GM12878 (cell line): ENCODE data around the gene FEN1. TPM values are rescaled to one million over a fixed set of nuclear protein-coding genes. Genes with fewer than 3 reads are reported as not detected.

Experiments used
- FOXK2 ChIP-seq: fragments of 450-650 bp; IDR thresholded peaks from 2 replicates; pipeline ENCODE4 v1.6.1; 2017; ENCODE audit warnings: mild to moderate bottlenecking, moderate library complexity
- GABPA ChIP-seq: IDR thresholded peaks from 2 replicates; pipeline ENCODE4 v1.6.1; 2014; ENCODE audit warnings: antibody characterized with exemption, low read depth, mild to moderate bottlenecking, inconsistent platforms
- IKZF2 ChIP-seq, 2 experiments: fragments of 450-650 bp; IDR thresholded peaks; 2 replicates each; pipeline ENCODE4 v1.6.1; 2017; ENCODE audit warnings: mild to moderate bottlenecking in 2 of 2, moderate library complexity in 2 of 2
- KLF5 ChIP-seq: fragments of 450-650 bp; IDR thresholded peaks from 2 replicates; pipeline ENCODE4 v1.6.1; 2014; ENCODE audit warnings: mild to moderate bottlenecking; ENCODE audit not compliant: partially characterized antibody
- POU2F2 ChIP-seq: IDR thresholded peaks from 3 replicates; pipeline ENCODE4 v1.6.1; 2011; ENCODE audit warnings: low read depth, mild to moderate bottlenecking, low read length, borderline replicate concordance
- RBBP5 ChIP-seq: fragments of 200-600 bp; sonication (generic); conservative IDR thresholded peaks from 2 replicates; pipeline ENCODE4 v1.6.1; 2016
- SMARCA5 ChIP-seq: fragments of 450-650 bp; IDR thresholded peaks from 2 replicates; pipeline ENCODE4 v1.6.1; 2017; ENCODE audit warnings: mild to moderate bottlenecking
- STAT3 ChIP-seq: IDR thresholded peaks from 2 replicates; pipeline ENCODE4 v1.6.1; 2011; ENCODE audit warnings: low read depth, low read length, improper control_type of control experiment
- TCF12 ChIP-seq: IDR thresholded peaks from 2 replicates; pipeline ENCODE4 v1.6.1; 2011; ENCODE audit warnings: low read depth, mild to moderate bottlenecking, low read length
- polyA plus RNA-seq, 11 experiments: library from polyadenylated mRNA; depleted of rRNA in 4 of 11; unstranded in 6 of 11; stranded (reverse) in 5 of 11; fragments of >200 nt; fragmentation: Nextera tagmentation in 4 of 11; fragmentation: Illumina TruSeq in 1 of 11; extraction: Ambion mirVana in 4 of 11; extraction: Trizol in 1 of 11; gene quantifications; 1 replicate in 1 of 11; 2 replicates in 10 of 11; pipeline versions ENCODE4 v1.2.1 to v1.2.3, GENCODE V29; 2011 to 2016; ENCODE audit warnings: inconsistent platforms in 2 of 11, missing spikeins in 2 of 11, low read depth in 1 of 11
- total RNA-seq, 4 experiments: library from RNA; depleted of rRNA in 3 of 4; stranded (reverse); fragments of >200 nt in 3 of 4; fragmentation: Illumina TruSeq in 1 of 4; extraction: Trizol in 1 of 4; gene quantifications; 2 replicates each; pipeline versions ENCODE4 v1.2.1 to v1.2.3, GENCODE V29; 2013 to 2021
- TF ChIP-seq, protein P1 (sequence below): fragments of 450-650 bp; IDR thresholded peaks from 2 replicates; pipeline ENCODE4 v1.6.1; 2017; ENCODE audit warnings: antibody characterized with exemption, mild to moderate bottlenecking, moderate library complexity
- TF ChIP-seq, protein P2 (sequence below): IDR thresholded peaks from 2 replicates; pipeline ENCODE4 v1.6.1; 2012; ENCODE audit warnings: mild to moderate bottlenecking, low read depth, low read length
- TF ChIP-seq, protein P3 (sequence below): IDR thresholded peaks from 2 replicates; pipeline ENCODE4 v1.6.1; 2012; ENCODE audit warnings: low read depth, low read length, improper control_type of control experiment
- TF ChIP-seq, protein P4 (sequence below): fragments of 450-650 bp; formaldehyde crosslinking; IDR thresholded peaks from 2 replicates; pipeline ENCODE4 v1.4.0; 2020; ENCODE audit warnings: mild to moderate bottlenecking, moderate library complexity
- TF ChIP-seq, protein P5 (sequence below): IDR thresholded peaks from 2 replicates; pipeline ENCODE4 v1.6.1; 2012; ENCODE audit warnings: low read length, inconsistent platforms
- TF ChIP-seq, protein P6 (sequence below): fragments of 450-650 bp; IDR thresholded peaks from 2 replicates; pipeline ENCODE4 v1.6.1; 2016; ENCODE audit warnings: mild to moderate bottlenecking

The FEN1 gene
- total and polyA plus RNA-seq, 10 of the 15 experiments (the other 5 are each of a cell fraction or from before 2014, with no cell fraction given): 54.8 to 282 (median 125) TPM

DNA sequence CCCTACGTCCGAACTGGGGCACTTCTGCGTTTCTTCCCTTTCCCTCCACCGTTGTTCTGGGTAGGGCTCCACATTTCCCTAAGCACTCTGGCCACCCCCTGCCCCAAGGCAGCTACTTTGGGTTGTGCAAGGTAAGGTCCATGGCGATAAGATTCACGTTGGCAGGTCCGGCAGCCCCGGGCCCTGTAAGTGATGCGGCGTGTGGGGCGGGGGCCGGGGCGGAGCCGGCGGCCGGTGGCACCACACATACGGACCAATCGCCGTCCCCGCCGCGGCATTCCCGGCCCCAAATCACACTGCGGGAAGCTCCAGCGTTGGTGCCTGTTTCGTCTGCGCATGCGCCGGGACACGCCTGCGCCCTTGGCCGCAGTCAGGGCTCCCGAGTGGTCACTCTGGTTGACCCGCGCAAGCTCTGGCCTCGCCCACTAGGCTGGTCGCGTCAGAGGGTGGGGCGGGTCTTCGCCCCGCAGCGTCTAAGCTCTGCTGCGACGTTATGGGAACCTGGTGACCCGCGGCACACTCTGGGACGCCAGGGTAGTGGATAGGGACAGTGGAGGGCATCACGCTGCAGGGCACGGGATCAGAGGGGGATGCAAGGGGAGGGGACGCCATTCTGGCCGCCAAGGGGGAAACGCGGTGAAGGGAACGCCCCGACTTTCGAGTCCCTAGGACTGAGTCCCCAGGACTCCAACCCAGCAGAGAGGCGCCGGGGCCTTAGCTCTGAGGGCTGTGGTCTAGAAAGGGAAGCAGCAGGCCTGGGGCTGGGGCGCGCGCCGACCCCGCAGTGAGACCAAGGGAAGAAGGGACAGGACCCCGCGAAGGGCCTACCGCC is 22.5 kb downstream of the FEN1 start (continued):
- TF ChIP-seq, protein P1, sequence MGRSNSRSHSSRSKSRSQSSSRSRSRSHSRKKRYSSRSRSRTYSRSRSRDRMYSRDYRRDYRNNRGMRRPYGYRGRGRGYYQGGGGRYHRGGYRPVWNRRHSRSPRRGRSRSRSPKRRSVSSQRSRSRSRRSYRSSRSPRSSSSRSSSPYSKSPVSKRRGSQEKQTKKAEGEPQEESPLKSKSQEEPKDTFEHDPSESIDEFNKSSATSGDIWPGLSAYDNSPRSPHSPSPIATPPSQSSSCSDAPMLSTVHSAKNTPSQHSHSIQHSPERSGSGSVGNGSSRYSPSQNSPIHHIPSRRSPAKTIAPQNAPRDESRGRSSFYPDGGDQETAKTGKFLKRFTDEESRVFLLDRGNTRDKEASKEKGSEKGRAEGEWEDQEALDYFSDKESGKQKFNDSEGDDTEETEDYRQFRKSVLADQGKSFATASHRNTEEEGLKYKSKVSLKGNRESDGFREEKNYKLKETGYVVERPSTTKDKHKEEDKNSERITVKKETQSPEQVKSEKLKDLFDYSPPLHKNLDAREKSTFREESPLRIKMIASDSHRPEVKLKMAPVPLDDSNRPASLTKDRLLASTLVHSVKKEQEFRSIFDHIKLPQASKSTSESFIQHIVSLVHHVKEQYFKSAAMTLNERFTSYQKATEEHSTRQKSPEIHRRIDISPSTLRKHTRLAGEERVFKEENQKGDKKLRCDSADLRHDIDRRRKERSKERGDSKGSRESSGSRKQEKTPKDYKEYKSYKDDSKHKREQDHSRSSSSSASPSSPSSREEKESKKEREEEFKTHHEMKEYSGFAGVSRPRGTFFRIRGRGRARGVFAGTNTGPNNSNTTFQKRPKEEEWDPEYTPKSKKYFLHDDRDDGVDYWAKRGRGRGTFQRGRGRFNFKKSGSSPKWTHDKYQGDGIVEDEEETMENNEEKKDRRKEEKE: no peak
- no peak for TF ChIP-seq FOXK2
- TF ChIP-seq GABPA: no peak
- TF ChIP-seq, protein P2, sequence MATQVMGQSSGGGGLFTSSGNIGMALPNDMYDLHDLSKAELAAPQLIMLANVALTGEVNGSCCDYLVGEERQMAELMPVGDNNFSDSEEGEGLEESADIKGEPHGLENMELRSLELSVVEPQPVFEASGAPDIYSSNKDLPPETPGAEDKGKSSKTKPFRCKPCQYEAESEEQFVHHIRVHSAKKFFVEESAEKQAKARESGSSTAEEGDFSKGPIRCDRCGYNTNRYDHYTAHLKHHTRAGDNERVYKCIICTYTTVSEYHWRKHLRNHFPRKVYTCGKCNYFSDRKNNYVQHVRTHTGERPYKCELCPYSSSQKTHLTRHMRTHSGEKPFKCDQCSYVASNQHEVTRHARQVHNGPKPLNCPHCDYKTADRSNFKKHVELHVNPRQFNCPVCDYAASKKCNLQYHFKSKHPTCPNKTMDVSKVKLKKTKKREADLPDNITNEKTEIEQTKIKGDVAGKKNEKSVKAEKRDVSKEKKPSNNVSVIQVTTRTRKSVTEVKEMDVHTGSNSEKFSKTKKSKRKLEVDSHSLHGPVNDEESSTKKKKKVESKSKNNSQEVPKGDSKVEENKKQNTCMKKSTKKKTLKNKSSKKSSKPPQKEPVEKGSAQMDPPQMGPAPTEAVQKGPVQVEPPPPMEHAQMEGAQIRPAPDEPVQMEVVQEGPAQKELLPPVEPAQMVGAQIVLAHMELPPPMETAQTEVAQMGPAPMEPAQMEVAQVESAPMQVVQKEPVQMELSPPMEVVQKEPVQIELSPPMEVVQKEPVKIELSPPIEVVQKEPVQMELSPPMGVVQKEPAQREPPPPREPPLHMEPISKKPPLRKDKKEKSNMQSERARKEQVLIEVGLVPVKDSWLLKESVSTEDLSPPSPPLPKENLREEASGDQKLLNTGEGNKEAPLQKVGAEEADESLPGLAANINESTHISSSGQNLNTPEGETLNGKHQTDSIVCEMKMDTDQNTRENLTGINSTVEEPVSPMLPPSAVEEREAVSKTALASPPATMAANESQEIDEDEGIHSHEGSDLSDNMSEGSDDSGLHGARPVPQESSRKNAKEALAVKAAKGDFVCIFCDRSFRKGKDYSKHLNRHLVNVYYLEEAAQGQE: no peak
- no peak for TF ChIP-seq TCF12
- TF ChIP-seq, protein P3, sequence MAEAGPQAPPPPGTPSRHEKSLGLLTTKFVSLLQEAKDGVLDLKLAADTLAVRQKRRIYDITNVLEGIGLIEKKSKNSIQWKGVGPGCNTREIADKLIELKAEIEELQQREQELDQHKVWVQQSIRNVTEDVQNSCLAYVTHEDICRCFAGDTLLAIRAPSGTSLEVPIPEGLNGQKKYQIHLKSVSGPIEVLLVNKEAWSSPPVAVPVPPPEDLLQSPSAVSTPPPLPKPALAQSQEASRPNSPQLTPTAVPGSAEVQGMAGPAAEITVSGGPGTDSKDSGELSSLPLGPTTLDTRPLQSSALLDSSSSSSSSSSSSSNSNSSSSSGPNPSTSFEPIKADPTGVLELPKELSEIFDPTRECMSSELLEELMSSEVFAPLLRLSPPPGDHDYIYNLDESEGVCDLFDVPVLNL: no peak
- TF ChIP-seq SMARCA5: no peak
- TF ChIP-seq RBBP5: no peak
- TF ChIP-seq, protein P4, sequence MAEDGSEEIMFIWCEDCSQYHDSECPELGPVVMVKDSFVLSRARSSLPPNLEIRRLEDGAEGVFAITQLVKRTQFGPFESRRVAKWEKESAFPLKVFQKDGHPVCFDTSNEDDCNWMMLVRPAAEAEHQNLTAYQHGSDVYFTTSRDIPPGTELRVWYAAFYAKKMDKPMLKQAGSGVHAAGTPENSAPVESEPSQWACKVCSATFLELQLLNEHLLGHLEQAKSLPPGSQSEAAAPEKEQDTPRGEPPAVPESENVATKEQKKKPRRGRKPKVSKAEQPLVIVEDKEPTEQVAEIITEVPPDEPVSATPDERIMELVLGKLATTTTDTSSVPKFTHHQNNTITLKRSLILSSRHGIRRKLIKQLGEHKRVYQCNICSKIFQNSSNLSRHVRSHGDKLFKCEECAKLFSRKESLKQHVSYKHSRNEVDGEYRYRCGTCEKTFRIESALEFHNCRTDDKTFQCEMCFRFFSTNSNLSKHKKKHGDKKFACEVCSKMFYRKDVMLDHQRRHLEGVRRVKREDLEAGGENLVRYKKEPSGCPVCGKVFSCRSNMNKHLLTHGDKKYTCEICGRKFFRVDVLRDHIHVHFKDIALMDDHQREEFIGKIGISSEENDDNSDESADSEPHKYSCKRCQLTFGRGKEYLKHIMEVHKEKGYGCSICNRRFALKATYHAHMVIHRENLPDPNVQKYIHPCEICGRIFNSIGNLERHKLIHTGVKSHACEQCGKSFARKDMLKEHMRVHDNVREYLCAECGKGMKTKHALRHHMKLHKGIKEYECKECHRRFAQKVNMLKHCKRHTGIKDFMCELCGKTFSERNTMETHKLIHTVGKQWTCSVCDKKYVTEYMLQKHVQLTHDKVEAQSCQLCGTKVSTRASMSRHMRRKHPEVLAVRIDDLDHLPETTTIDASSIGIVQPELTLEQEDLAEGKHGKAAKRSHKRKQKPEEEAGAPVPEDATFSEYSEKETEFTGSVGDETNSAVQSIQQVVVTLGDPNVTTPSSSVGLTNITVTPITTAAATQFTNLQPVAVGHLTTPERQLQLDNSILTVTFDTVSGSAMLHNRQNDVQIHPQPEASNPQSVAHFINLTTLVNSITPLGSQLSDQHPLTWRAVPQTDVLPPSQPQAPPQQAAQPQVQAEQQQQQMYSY (CRISPR knock-in tag): no peak
- no peak; a peak in 1 of 4 replicates for TF ChIP-seq IKZF2 (IDR thresholded peaks at IDR 0.05)
- TF ChIP-seq, protein P5, sequence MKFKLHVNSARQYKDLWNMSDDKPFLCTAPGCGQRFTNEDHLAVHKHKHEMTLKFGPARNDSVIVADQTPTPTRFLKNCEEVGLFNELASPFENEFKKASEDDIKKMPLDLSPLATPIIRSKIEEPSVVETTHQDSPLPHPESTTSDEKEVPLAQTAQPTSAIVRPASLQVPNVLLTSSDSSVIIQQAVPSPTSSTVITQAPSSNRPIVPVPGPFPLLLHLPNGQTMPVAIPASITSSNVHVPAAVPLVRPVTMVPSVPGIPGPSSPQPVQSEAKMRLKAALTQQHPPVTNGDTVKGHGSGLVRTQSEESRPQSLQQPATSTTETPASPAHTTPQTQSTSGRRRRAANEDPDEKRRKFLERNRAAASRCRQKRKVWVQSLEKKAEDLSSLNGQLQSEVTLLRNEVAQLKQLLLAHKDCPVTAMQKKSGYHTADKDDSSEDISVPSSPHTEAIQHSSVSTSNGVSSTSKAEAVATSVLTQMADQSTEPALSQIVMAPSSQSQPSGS: no peak
- TF ChIP-seq KLF5: no peak
- TF ChIP-seq, protein P6, sequence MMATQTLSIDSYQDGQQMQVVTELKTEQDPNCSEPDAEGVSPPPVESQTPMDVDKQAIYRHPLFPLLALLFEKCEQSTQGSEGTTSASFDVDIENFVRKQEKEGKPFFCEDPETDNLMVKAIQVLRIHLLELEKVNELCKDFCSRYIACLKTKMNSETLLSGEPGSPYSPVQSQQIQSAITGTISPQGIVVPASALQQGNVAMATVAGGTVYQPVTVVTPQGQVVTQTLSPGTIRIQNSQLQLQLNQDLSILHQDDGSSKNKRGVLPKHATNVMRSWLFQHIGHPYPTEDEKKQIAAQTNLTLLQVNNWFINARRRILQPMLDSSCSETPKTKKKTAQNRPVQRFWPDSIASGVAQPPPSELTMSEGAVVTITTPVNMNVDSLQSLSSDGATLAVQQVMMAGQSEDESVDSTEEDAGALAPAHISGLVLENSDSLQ: no peak
- no peak for TF ChIP-seq STAT3
- 0 out of 3 replicates have a peak, but pooled peaks have one; percentile 7 for TF ChIP-seq POU2F2
